Ectodermal cell (in vitro differentiated cells): Measurements from ENCODE around the gene CA12.

ENCODE experiments used
- H3K27ac ChIP-seq: 2 replicates; pipeline ENCODE4 v1.7.0; 2013; ENCODE audit warnings: mild to moderate bottlenecking, low read depth, low read length; ENCODE audit not compliant: insufficient read depth, poor library complexity, severe bottlenecking
- H3K27me3 ChIP-seq: 2 replicates; pipeline ENCODE4 v1.7.0; 2013; ENCODE audit warnings: mild to moderate bottlenecking, low read length; ENCODE audit not compliant: insufficient read depth, control insufficient read depth, poor library complexity, severe bottlenecking
- H3K36me3 ChIP-seq: one replicate; pipeline ENCODE4 v1.7.0; 2013; ENCODE audit warnings: low read length; ENCODE audit not compliant: control insufficient read depth, insufficient read depth
- H3K4me1 ChIP-seq: one replicate; pipeline ENCODE4 v1.7.0; 2013; ENCODE audit warnings: low read length; ENCODE audit not compliant: control insufficient read depth, insufficient read depth
- H3K4me3 ChIP-seq: 2 replicates; pipeline ENCODE4 v1.7.0; 2013; ENCODE audit warnings: low read depth, low read length, control low read depth; ENCODE audit not compliant: insufficient read depth
- H3K9me3 ChIP-seq: 2 replicates; pipeline ENCODE4 v1.7.0; 2013; ENCODE audit warnings: mild to moderate bottlenecking, low read length, moderate library complexity; ENCODE audit not compliant: control insufficient read depth
- WGBS, 2 experiments: methylation state at CpG; one replicate each; pipeline ENCODE4 v1.1.7; 2013; ENCODE audit warnings: missing lambda C conversion rate in 2 of 2; 5-methylcytosine and 5-hydroxymethylcytosine counted together

The CA12 gene

GRCh38 chr15:63378946-63379345, 2.7 kb downstream of the CA12 start:
- H3K4me3 ChIP-seq, result no peak overlapping the region
- WGBS, 2 experiments, result 92 to 94% methylated on average over 7 of the region's 7 CpGs
- no peaks in the 10 kb centered on the region for H3K36me3 ChIP-seq
- H3K27ac ChIP-seq, result no peak overlapping the region
- H3K9me3 ChIP-seq, result no peaks in the 10 kb centered on the region
- H3K4me1 ChIP-seq, result peaks cover 13% of the 10 kb centered on the region
- peaks cover 39% of the 10 kb centered on the region for H3K27me3 ChIP-seq

GRCh38 chr15:63374686-63375520, 6.7 kb downstream of the CA12 start:
- peaks cover 3% of the 10 kb centered on the region for H3K27me3 ChIP-seq
- WGBS, 2 experiments, result 90 to 91% methylated on average over 11 of the region's 11 CpGs
- peaks cover 5% of the 10 kb centered on the region for H3K4me1 ChIP-seq
- H3K9me3 ChIP-seq, result no peaks in the 10 kb centered on the region
- H3K36me3 ChIP-seq, result no peaks in the 10 kb centered on the region
- H3K4me3 ChIP-seq, result no peak overlapping the region
- no peak overlapping the region for H3K27ac ChIP-seq

GRCh38 chr15:63373866-63374548, 7.6 kb downstream of the CA12 start:
- Histone ChIP-seq H3K27me3 (no peaks in the 10 kb centered on the region), H3K9me3 (no peaks in the 10 kb centered on the region), H3K27ac (no peak overlapping the region), H3K4me3 (no peak overlapping the region), H3K4me1 (no peaks in the 10 kb centered on the region), H3K36me3 (no peaks in the 10 kb centered on the region)
- WGBS, 2 experiments, result 91 to 93% methylated on average over 8 to 9 of the region's 9 CpGs

- Histone ChIP-seq H3K4me1 (no peaks in the 10 kb centered on the region), H3K9me3 (no peaks in the 10 kb centered on the region), H3K36me3 (no peaks in the 10 kb centered on the region), H3K27me3 (no peaks in the 10 kb centered on the region), H3K27ac (no peak overlapping the region), H3K4me3 (no peak overlapping the region)
- WGBS, 2 experiments, result 96 to 100% methylated on average over 2 to 3 of the region's 3 CpGs
Observed at GRCh38 chr15:63373330-63373729, 8.3 kb downstream of the CA12 start.

- Histone ChIP-seq H3K4me3 (no peak overlapping the region), H3K27ac (no peak overlapping the region), H3K27me3 (no peaks in the 10 kb centered on the region), H3K4me1 (no peaks in the 10 kb centered on the region), H3K9me3 (no peaks in the 10 kb centered on the region), H3K36me3 (no peaks in the 10 kb centered on the region)
- WGBS, 2 experiments, result 92 to 95% methylated on average over 5 of the region's 5 CpGs
Observed at GRCh38 chr15:63372753-63373152, 8.9 kb downstream of the CA12 start.

- H3K4me3 ChIP-seq, result no peak overlapping the region
- WGBS, 2 experiments, result 93 to 95% methylated on average over 12 of the region's 12 CpGs
- H3K27me3 ChIP-seq, result no peaks in the 10 kb centered on the region
- no peaks in the 10 kb centered on the region for H3K9me3 ChIP-seq
- H3K27ac ChIP-seq, result no peak overlapping the region
- H3K36me3 ChIP-seq, result no peaks in the 10 kb centered on the region
- no peaks in the 10 kb centered on the region for H3K4me1 ChIP-seq
Observed at GRCh38 chr15:63372018-63372705, 9.5 kb downstream of the CA12 start.

GRCh38 chr15:63371297-63371918, 10.2 kb downstream of the CA12 start:
- 92% methylated on average over 15 of the region's 15 CpGs for WGBS, 2 experiments
- H3K9me3 ChIP-seq, result no peaks in the 10 kb centered on the region
- no peak overlapping the region for H3K27ac ChIP-seq
- no peaks in the 10 kb centered on the region for H3K4me1 ChIP-seq
- no peak overlapping the region for H3K4me3 ChIP-seq
- no peaks in the 10 kb centered on the region for H3K36me3 ChIP-seq
- H3K27me3 ChIP-seq, result no peaks in the 10 kb centered on the region

GRCh38 chr15:63370764-63371163, 10.9 kb downstream of the CA12 start:
- Histone ChIP-seq H3K27ac (no peak overlapping the region), H3K27me3 (no peaks in the 10 kb centered on the region), H3K36me3 (no peaks in the 10 kb centered on the region), H3K4me3 (no peak overlapping the region), H3K9me3 (no peaks in the 10 kb centered on the region), H3K4me1 (no peaks in the 10 kb centered on the region)
- WGBS, 2 experiments, result 73 to 75% methylated on average over 4 of the region's 4 CpGs

- no peaks in the 10 kb centered on the region for H3K4me1 ChIP-seq
- 94 to 98% methylated on average over 4 of the region's 4 CpGs for whole genome bisulfite sequencing, 2 experiments
Observed at GRCh38 chr15:63369781-63370180, 11.9 kb downstream of the CA12 start.

GRCh38 chr15:63369296-63369695, 12.3 kb downstream of the CA12 start:
- WGBS, 2 experiments, result 93 to 94% methylated on average over 3 of the region's 3 CpGs
- Histone ChIP-seq H3K27me3 (no peaks in the 10 kb centered on the region), H3K36me3 (no peaks in the 10 kb centered on the region), H3K27ac (no peak overlapping the region), H3K4me3 (no peak overlapping the region), H3K9me3 (no peaks in the 10 kb centered on the region), H3K4me1 (no peaks in the 10 kb centered on the region)

More at GRCh38 chr15:63369781-63370180, 11.9 kb downstream of the CA12 start:
- Histone ChIP-seq H3K36me3 (no peaks in the 10 kb centered on the region), H3K27me3 (no peaks in the 10 kb centered on the region), H3K9me3 (no peaks in the 10 kb centered on the region), H3K4me3 (no peak overlapping the region), H3K27ac (no peak overlapping the region)
